Stimulated activated CD4-positive, alpha-beta T cell treated with anti-CD3 and anti-CD28 coated beads, Interleukin-1b, Interleukin-23, amount 100 ng/mL, for 48 hours (primary cell): Measurements from ENCODE around the gene ACBD7.

Source experiments
- DNase-seq: peaks from one replicate; pipeline ENCODE4 v3.0.0-alpha.2; 2020

ACBD7 gene

GRCh38 chr10:15084502-15084922, 4.1 kb downstream of the ACBD7 start:
- DNase-seq = no peak

- no peak for DNase-seq
Observed at GRCh38 chr10:15083674-15084501, 4.7 kb downstream of the ACBD7 start.

- no peak for DNase-seq
Observed at GRCh38 chr10:15075421-15075820, 13.2 kb downstream of the ACBD7 start.

GRCh38 chr10:15072358-15072757, 16.2 kb downstream of the ACBD7 start:
- no peak for DNase-seq

- DNase-seq = no peak
Observed at GRCh38 chr10:15069230-15069629, 19.3 kb downstream of the ACBD7 start.

- no peak for DNase-seq
Observed at GRCh38 chr10:15068802-15069201, 19.8 kb downstream of the ACBD7 start.

GRCh38 chr10:15067154-15067553, 21.4 kb downstream of the ACBD7 start:
- no peak for DNase-seq

- DNase-seq = no peak
Observed at GRCh38 chr10:15060638-15061037, 27.9 kb downstream of the ACBD7 start.

GRCh38 chr10:15059914-15060313, 28.7 kb downstream of the ACBD7 start:
- no peak for DNase-seq

- no peak for DNase-seq
Observed at GRCh38 chr10:15058689-15059088, 29.9 kb downstream of the ACBD7 start.

- DNase-seq = no peak
Observed at GRCh38 chr10:15053061-15053460, 35.5 kb downstream of the ACBD7 start.

GRCh38 chr10:15052121-15052520, 36.5 kb downstream of the ACBD7 start:
- DNase-seq = no peak

- no peak for DNase-seq
Observed at GRCh38 chr10:15049533-15049932, 39.0 kb downstream of the ACBD7 start.

- DNase-seq = no peak
Observed at GRCh38 chr10:15046626-15047025, 42.0 kb downstream of the ACBD7 start.

- DNase-seq = no peak
Observed at GRCh38 chr10:15045380-15045779, 43.2 kb downstream of the ACBD7 start.

GRCh38 chr10:15043674-15044073, 44.9 kb downstream of the ACBD7 start, which contains the start of gene OLAH:
TSS of gene OLAH (plus strand) at chr10:15043943. CDS start at chr10:15047289, 3,346 bp downstream.
- DNase-seq = no peak

- DNase-seq = no peak
Observed at GRCh38 chr10:15038416-15038815, 50.2 kb downstream of the ACBD7 start.

- DNase-seq = no peak
Observed at GRCh38 chr10:15037691-15038090, 50.9 kb downstream of the ACBD7 start.

GRCh38 chr10:15035385-15036301, 52.9 kb downstream of the ACBD7 start:
- no peak for DNase-seq

- no peak for DNase-seq
Observed at GRCh38 chr10:15027741-15028140, 60.8 kb downstream of the ACBD7 start.
